ENCODE data around the gene GDF7.
"Not testable (repeated sequence)": the region's sequence is repeated elsewhere in the genome, so short reads cannot be mapped to it uniquely, and the experiment has no call there.

Gene GDF7

DNA sequence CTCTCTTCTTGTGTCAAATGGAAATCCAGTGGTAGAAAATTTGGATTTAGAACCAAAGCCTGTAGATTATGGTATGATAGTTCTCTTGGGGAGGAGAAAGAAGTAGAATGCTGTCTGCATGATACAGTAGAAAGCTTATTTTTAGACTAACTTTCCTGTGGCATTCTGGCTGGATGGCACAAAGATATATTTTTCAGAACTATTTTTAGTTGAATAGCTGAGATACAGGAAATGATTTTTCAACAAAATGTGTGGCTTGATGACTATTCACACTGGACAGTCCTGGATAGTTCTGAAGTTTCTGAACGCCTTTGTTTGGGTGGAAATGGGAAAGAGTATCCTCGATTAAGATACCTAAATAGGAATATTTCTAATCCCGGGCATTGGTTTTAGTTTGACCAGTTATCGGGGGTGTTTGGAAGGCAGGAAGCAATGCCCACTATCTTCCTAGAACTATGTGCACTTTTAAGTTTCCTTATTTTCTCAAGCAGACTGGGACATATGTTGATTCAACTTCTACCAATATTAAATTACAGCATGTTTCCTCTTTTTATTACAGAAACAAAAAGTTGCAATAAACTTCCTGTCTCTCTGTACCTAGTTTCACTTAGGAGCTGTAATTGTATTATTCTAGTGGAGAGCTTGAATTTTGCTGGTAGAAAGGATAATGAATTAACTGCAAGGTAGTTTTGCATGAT lies 32.1 kb downstream of the GDF7 start:
- no peak for DNase-seq (ENCODE audit: low spot score)

DNA sequence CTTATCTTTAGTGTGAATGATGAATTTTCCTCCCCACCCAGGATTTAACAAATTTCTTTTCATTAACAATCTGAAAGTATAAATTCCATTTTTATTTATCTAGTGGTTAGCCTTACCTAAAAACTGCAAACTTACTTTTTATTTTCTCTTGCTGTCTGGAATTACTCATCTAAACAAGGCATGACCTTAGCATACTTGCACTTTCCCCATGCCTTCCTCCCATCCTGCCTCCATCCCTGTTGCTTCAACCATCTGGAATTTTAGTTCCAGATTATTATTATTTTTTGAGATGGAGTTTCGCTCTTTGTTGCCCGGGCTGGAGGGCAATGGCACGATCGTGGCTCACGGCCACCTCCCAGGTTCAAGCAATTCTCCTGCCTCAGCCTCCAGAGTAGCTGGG lies 35.6 kb downstream of the GDF7 start:
- DNase-seq (ENCODE audit: low spot score): no peak

DNA sequence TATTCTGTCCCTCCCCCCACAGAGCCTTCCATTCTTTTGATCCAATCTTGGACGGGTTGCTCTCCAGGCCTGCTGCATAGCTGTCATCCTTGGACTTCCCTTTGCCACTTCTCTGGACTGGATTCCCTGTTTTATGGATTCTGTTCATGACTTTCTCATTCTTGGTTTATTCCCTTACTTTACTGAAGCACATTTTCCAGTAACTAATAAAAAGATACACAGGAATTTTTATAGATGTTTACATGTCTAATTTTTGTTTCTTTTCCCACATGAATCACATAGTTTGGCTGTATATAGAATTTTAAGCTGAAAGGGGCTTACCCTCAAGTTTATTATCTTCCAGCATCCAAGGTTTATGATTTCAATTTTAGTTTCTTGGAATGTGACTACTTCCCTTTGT lies 37.9 kb downstream of the GDF7 start:
- DNase-seq (ENCODE audit: low spot score): no peak

DNA sequence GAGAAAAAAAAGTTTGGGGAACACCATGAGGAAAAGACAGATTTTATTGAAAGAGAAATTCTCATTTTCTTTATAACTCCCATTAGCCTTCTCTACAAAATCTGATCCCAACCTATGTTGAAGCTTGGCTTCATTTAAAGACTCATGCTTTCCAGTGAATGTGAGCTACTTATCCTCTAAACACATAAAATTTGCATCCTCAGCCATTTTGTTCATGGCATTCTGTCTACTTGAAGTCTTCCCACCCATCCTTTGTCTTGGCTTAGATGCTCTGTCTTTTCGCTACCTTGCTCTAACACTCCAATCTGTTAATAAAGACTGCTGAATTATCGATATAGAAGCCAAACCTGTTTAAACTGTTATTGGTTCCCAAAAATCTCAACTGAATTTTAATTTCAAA lies 39.3 kb downstream of the GDF7 start:
- DNase-seq (ENCODE audit: low spot score): no peak

DNA sequence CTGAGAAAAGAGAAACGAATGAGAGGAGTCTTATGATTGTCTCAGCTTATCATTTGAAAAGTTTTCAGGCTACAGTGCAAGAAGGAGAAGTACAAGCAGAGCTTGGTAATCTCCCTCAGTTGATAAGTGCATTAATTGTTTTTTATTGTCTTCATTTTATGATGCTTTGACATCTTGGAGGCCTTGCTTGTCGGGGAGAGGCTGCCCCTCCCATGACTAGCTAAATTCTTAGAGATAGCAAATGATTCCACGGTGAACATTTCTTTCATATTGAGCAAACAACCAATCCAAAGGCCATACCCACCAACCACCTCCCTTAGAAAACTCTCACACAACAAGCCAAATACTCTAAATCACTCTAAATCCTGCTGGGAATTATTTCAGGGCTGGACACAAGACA lies 39.8 kb downstream of the GDF7 start:
- DNase-seq (ENCODE audit: low spot score): no peak

DNA sequence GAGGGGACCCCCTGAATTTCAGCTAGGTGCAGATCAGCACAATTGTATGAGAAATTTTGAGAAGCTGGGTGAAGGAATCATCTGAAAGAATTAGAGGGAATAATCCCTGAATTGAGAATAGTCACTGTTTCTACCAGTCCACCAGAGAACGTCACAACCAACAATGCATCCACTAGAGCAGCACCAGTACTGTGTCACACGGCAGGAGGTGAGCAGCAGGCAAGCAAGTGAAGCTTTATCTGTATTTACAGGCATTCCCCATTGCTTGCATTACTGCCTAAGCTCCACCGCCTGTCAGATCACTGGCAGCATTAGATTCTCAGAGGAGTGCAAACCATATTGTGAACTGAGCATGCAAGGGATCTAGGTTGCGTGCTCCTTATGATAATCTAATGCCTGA lies 40.7 kb downstream of the GDF7 start:
- DNase-seq (ENCODE audit: low spot score): no peak

DNA sequence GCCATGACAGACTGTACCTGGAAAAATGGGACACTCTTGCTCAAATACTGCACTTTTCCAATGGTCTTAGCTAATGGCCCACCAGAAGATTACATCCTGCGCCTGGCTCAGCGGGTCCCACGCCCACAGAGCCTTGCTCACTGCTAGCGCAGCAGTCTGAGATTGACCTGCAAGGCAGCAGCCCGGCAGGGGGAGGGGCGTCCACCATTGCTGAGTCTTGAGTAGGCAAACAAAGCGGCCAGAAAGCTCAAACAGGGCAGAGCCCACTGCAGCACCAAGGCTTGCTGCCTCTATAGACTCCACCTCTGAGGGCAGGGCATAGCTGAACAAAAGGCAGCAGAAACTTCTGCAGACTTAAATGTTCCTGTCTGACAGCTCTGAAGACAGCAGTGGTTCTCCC lies 44.7 kb downstream of the GDF7 start:
- not testable (repeated sequence) for DNase-seq (ENCODE audit: low spot score)

DNA sequence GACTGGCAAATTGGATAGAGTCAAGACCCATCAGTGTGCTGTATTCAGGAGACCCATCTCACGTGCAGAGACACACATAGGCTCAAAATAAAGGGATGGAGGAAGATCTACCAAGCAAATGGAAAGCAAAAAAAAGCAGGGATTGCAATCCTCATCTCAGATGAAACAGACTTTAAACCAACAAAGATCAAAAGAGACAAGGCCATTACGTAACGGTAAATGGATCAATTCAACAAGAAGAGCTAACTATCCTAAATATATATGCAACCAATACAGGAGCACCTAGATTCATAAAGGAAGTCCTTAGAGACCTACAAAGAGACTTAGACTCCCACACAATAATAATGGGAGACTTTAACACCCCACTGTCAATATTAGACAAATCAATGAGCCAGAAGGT lies 46.6 kb downstream of the GDF7 start:
- DNase-seq (ENCODE audit: low spot score): not testable (repeated sequence)

DNA sequence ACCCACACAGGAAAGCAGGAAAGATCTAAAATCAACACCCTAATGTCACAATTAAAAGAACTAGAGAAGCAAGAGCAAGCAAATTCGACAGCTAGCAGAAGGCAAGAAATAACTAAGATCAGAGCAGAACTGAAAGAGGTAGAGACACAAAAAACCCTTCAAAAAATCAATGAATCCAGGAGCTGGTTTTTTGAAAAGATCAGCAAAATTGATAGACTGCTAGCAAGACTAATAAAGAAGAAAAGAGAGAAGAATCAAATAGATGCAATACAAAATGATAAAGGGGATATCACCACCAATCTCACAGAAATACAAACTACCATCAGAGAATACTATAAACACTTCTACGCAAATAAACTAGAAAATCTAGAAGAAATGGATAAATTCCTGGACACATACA lies 47.5 kb downstream of the GDF7 start:
- DNase-seq (ENCODE audit: low spot score): not testable (repeated sequence)

DNA sequence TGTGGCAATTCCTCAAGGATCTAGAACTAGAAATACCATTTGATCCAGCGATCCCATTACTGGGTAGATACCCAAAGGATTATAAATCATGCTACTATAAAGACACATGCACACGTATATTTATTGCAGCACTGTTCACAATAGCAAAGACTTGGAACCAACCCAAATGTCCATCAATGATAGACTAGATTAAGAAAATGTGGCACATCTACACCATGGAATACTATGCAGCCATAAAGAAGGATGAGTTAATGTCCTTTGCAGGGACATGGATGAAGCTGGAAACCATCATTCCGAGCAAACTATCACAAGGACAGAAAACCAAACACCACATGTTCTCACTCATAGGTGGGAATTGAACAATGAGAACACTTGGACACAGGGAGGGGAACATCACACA lies 49.2 kb downstream of the GDF7 start:
- DNase-seq (ENCODE audit: low spot score): not testable (repeated sequence)

DNA sequence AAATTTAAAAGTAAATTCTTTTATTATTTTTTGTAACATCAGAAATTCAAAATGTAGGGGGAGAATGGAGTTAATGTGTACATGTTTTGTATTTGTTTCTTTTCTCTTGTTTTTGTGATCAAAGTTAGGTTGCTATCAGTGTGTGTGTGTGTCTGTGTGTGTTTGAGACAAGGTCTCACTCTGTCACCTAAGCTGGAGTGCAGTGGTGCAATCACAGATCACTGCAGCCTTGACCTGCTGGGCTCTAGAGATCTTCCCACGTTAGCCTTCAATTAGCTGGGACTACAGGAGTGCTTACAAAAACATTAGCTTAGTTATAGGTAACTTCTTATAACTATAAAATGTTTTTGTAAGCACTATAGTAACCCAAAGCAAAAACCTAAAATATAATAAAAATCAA lies 50.7 kb downstream of the GDF7 start:
- DNase-seq (ENCODE audit: low spot score): no peak

DNA sequence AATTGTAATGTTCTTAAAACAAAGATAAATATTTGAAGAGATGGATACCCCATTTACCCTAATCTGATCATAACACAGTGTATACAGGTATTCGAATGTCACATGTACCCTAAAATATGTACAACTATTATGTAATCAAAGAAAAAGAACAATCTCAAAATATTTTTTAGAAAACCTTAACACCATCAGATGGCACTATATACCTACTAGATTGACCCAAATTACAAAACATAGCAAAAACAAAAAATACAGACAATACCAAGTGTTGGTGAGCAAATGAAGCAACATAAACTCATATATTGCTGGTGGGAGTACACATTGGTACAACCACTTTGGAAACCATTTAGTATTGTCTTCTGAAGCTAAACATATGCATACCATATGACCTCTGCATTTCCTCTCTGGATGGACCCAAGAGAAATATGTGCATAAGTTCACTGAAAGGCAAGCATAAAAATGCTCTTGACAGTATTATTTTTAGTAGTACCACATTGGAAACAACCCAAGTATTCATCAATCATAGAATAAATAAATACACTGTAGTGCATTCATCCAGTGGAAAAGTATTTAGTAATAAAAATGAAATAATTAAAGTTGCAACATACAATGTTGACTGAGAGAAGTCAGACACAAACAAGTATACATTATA lies 55.8 kb downstream of the GDF7 start:
- DNase-seq (ENCODE audit: low spot score): no peak

DNA sequence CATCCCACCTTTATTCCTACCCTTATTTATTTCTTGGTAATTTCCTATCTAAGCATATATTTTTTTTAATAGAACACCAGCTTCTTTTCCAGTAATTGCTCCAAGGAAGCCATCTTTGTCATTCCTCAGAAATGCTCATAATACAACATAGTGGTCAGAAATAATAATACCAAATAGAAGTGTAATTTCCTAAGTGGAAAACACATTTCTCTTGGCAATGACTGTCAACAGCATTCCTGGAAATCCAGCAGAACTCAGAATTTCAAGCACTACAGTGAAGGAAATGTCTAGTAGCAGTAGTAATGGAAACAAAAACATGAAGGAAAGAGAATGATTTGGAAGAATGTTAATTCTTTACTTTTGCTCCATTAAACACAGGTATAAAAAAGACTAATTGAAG lies 56.6 kb downstream of the GDF7 start:
- no peak for DNase-seq (ENCODE audit: low spot score)

DNA sequence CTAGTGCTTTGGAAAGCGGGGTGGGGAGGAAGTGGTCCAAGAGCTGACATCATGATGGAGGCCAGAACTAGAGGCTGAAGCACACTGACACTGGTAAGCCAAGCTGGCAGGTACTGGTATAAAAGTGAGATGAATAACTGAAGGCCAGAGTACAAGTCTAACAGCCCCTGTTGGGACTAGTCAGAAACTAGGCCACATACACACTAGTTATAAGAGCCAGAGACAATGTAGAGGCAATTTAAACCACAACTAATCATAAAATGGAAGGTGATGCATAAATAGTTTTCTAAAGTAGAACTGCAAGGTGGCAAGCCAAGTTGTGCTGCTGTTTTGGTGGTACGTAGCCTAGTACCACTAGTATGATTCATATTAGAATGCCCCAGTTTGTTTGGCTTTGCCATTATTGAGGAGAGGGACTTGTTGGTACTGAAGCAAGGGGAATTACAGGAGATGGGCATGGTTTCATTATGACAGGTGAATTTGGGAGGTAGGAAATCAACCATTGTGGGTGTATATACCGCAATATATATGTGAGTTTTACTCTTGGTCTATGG lies 57.6 kb downstream of the GDF7 start:
- peak; percentile 1 for DNase-seq (ENCODE audit: low spot score)

DNA sequence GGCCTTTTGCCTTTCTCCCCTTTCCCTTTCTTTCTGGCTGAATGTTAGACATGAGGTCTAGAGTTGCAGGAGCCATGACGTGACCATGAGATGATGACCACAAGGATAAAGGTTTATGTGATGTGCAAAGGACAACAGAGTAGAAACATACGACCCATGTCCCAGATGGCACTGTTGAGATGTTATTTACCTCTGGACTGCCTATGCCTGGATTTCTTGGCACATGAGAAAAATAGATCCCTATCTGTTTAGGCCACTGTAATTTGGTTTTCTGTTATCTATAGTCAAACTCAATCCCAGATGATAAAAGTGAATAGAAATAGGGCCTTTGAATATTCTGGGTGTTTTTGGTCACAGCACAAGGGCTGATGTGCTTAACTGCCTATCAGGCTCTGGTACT lies 58.8 kb downstream of the GDF7 start:
- DNase-seq (ENCODE audit: low spot score): no peak

DNA sequence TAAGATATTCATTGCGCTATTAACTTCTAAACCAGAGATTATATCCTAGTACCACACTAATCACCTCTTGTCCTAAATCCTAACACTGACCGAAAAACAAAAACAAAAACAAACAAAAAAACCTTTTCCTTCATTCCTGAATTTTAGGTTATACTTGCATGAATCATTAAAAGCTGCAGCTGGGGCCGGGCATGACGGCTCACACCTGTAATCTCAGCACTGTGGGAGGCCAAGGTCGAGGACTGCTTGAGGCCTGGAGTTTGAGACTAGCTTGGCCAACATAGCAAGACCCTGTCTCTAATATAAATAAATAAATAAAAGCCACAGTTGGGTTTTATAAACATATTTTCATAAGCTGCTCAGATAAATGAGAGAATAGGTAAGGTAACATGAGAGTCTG lies 60.0 kb downstream of the GDF7 start:
- DNase-seq (ENCODE audit: low spot score): no peak

DNA sequence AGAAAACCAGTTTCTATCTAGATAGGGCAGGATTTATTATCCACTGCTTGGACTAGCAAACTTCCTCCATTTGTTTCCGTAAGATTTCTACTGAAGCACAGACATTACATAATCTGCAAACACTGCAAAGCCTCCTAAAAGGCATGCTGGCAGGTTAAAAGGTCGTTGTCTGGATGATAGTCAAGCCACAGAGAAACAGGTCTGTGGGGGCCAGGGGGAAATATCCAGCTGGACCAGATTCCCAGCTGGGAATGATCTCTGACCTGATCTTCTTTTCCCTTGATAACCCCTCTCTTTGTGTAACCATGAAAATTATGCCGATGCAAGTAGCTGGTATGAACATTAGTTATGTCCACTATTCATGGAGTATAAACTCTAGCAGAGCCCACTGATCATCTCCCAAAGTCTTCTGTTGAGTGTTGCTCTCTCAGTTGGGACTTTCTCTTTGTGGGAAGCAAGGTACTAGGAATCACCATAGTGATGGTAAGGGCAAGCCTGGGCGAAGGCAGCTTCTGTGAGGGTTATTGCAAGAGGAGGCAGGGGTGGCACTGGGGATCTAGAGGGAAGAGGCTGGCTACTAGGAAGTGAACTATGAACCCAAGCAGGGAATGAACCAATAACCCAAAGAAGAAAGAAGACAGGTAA lies 61.3 kb downstream of the GDF7 start:
- no peak for DNase-seq (ENCODE audit: low spot score)
